Stimulated activated CD8-positive, alpha-beta memory T cell treated with anti-CD3 and anti-CD28 coated beads, Interleukin-2, amount 100 ng/mL, for 48 hours (primary cell): ENCODE data around the gene TUT7.

Experiments
- DNase-seq, 2 donors: peaks; one replicate each; pipeline ENCODE4 v3.0.0-alpha.2; 2020; ENCODE audit warnings: low read depth in 2 of 2

Gene TUT7

GRCh38 chr9:86259557-86259956 is 94.7 kb downstream of the TUT7 start, which contains the start of gene C9orf153:
C9orf153 (minus strand) TSS chr9:86259657; CDS start chr9:86229603, 30,054 bp downstream.
- DNase-seq: no peak

GRCh38 chr9:86257391-86257790 is 96.8 kb downstream of the TUT7 start:
- DNase-seq: no peak

- DNase-seq: no peak
Measured at GRCh38 chr9:86256653-86257052, 97.6 kb downstream of the TUT7 start.

- no peak for DNase-seq
Measured at GRCh38 chr9:86253577-86253976, 100.6 kb downstream of the TUT7 start.

GRCh38 chr9:86252870-86253269 is 101.3 kb downstream of the TUT7 start:
- no peak for DNase-seq

- no peak for DNase-seq
Measured at GRCh38 chr9:86250123-86250522, 104.1 kb downstream of the TUT7 start.

- no peak for DNase-seq
Measured at GRCh38 chr9:86248746-86249145, 105.5 kb downstream of the TUT7 start.

- DNase-seq: no peak
Measured at GRCh38 chr9:86246752-86247161, 107.5 kb downstream of the TUT7 start.

- DNase-seq: no peak
Measured at GRCh38 chr9:86242071-86242470, 112.1 kb downstream of the TUT7 start.

- no peak for DNase-seq
Measured at GRCh38 chr9:86241216-86241615, 113.0 kb downstream of the TUT7 start.

GRCh38 chr9:86238861-86239770 is 115.1 kb downstream of the TUT7 start:
- DNase-seq: no peak
